Left renal cortex interstitium (tissue), 4 donors: Measurements from ENCODE around the gene PLBD2. TPM values are rescaled to one million over a fixed set of nuclear protein-coding genes. Genes with fewer than 3 reads are reported as not detected.

ENCODE experiments used
- DNase-seq, 4 donors: peaks; one replicate each; pipeline ENCODE4 v3.0.0-alpha.2; 2013; ENCODE audit warnings: low read depth in 4 of 4, low spot score in 2 of 4, missing footprints in 1 of 4
- polyA plus RNA-seq, 4 donors: library from polyadenylated mRNA; unstranded; fragments of 120-200 nt; gene quantifications; one replicate each; pipeline ENCODE4 v1.2.1, GENCODE V29; 2013; ENCODE audit not compliant: insufficient read length in 4 of 4

The PLBD2 gene
- 10 to 100 TPM; 15.4 to 23.4 (median 18.2) TPM for polyA plus RNA-seq

- DNase-seq: peak in 3 of 4 donors; percentile 75 to 87 (median 82)
Observed at GRCh38 chr12:113358381-113359132, at the start of gene PLBD2. PLBD2 (plus strand) TSS chr12:113358587; CDS start chr12:113358601, 14 bp downstream.

GRCh38 chr12:113310489-113310888 is 47.9 kb upstream of the PLBD2 start:
- DNase-seq: no peak

GRCh38 chr12:113314121-113314529 is 44.3 kb upstream of the PLBD2 start:
- no peak for DNase-seq

GRCh38 chr12:113315358-113315757 is 43.0 kb upstream of the PLBD2 start:
- DNase-seq: no peak

DNA sequence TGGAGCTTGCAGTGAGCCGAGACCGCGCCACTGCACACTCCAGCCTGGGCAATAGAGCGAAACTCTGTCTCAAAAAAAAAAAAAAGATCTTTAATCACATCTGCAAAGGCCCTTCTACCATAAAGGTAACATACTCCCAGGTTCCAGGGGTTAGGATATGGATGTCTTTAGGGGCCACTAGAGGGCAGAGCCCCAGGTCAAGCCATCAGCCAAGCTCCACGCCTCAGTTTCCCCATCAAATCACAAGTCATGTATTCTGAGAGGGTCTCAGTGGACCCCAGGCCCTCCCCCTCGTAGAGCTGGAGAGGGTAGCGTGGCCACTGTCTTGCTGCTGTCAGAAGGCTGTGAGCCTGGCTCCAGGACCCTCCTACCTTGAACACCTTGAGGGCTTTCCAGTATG is 42.2 kb upstream of the PLBD2 start:
- no peak for DNase-seq

DNA sequence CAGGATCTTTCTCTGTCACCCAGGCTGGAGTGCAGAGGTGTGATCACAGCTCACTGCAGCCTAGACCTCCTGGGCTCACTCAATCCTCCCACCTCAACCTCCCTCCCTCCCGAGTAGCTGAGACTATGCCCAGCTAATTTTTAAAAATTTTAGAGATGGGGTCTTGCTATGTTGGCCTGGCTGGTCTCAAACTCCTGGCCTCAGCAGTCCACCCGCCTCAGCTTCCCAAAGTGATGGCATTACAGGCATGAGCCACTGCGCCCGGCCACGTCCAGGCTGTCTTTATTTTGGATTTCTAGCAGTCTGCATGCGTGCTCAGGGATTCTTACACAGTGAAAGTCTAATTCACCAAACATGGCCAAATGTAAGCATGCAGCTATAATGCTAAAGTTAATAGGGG is 41.3 kb upstream of the PLBD2 start:
- no peak for DNase-seq

- no peak for DNase-seq
Observed at GRCh38 chr12:113318046-113318656, 40.2 kb upstream of the PLBD2 start.

DNA sequence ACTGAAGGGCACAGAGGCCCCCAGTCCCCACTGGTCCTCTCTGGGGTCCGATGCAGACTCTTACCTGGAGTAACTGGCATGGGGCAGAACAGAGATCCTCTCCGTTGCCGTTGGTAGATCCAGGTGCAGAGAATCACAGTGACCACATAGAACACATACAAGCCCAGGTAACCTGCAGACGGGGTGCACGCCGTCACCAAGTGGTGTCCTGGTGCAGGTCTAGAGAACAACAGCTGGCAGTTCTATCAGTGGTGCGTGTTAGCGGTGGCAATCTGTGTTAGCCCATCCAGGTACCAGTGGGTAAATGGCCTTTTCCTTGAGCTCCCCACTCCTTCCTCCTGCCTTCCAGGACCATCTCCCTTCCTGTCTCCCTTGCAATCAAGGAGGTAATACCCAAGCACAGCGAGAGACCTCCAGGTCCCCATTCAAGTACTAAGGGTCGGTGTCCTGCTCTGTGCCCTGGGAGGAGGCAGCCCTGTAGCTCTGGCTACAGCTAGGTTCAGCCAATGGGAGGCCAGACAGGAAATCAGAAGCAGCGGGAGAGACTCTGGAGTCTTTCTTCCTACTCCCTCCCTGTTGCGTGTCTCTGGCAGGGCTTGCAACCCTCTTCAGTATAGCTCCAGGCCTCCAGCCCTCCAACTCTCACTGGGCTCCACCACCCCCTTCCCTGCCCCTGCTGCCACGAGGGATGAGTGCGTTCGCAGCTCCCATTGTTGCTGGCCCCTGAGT is 39.3 kb upstream of the PLBD2 start:
- no peak for DNase-seq

DNA sequence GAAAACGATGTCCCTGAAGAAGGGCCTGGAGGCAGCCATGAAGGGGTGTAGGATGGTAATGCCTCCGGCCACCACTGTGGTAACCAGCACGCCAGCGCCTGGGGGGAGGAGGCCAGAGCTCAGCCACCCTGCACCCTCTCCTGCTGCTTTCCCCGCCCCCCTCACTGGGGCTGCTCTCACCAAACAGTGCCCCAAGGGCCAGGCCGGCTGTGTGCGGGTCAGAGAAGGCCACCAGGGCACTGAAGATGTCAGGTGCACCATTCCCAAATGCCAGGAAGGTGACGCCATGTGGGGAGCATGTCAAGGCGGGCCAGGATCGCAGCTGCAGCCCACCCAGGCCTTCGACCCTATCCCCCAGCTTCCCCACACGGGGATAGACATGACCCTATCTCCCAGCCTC is 38.0 kb upstream of the PLBD2 start:
- DNase-seq: no peak

DNA sequence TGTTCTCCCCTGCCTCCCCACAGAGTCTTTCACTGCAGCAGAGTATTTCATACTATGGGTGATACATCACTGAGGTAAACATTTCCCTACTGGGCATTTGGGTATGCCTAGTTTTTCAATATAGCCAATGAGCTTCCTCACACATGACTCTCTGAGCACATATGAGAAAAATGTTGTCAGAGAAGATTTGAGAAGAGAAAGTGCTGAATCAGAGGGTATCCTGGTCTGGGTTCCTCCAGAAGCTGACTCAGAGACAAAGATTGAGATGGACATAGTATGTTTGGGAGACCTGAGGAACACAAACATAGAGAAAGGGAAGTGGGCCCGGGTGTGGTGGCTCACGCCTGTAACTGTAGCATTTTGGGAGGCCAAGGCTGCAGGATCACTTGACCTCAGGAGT is 36.0 kb upstream of the PLBD2 start:
- DNase-seq: no peak

DNA sequence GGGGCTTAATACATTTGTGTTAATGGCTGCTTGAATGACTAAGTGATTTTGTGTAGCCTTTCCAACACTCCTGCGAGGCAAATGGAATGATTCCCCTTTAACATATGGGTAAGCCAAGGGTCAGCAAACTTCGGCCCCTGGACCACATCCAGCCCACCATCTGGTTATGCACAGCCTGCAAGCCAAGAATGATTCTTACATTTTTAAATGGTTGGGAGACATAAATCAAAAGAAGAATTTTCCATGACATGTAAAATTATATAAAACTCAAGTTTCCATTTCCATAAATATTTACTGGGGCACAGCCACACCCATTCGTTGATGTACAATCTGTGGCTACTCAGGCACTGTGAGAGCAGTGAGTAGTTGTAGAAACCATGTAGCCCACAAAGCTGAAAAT is 32.5 kb upstream of the PLBD2 start:
- DNase-seq: peak in 1 of 4 donors; percentile 45

- no peak for DNase-seq
Observed at GRCh38 chr12:113326775-113327395, 31.5 kb upstream of the PLBD2 start.

DNA sequence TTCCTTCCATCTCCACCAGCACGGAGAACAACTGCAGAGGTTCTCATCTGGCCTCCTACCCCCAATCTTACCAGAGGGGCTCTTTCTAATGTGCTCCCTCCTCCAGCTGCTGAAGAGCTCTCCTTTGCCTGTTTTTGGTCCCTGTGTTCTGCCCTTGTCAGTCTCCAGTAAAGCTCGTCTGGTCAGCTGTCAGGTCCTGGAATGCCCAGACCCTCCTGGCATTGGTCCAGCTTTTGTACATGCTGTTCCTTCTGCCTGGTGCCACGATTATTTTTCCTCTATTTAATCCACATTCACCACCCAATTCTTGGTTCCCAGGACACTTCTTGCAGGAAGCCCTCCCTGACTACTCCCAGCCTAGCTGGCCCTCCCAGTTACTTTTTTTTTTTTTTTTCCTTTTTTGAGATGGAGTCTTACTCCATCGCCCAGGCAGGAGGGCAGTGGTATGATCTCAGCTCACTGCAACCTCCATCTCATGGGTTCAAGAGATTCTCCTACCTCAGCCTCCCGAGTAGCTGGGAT is 30.0 kb upstream of the PLBD2 start:
- DNase-seq: no peak

DNA sequence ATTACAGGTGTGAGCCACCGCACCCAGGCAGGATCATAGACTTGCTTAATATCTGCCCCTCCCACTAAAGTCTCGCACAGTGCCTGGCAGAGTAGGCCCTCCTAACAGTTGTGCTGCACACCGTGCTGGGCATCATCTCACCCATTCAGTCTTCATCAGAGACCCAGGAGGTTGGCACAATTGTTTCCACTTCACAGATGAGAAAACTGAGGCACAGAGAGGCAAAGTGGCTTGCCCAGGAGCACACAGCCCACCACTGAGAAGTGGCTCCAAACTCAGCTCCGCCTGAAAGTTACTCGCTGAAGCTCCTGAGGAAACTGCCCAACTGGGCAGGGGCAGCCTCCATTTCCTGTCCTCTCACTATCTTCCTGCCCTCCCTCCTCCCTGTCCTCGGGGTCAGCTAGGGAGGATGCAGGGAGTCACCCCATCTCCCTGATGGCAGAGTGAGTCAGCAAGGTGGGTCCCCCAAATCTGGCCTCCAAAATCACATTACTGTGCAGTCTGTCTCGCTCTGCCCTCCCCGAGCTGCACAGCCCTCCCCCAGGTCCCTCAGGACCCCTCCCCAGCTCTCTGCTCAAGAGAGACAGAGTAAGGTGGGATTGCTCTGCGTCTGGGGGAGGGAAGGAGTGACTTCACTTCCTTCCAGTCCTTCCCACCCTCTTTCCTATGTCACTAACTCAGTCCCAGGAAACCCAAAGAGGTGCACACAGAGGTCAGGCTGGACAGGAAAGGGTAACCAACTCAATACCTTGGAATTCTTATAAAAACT is 29.2 kb upstream of the PLBD2 start:
- no peak for DNase-seq

DNA sequence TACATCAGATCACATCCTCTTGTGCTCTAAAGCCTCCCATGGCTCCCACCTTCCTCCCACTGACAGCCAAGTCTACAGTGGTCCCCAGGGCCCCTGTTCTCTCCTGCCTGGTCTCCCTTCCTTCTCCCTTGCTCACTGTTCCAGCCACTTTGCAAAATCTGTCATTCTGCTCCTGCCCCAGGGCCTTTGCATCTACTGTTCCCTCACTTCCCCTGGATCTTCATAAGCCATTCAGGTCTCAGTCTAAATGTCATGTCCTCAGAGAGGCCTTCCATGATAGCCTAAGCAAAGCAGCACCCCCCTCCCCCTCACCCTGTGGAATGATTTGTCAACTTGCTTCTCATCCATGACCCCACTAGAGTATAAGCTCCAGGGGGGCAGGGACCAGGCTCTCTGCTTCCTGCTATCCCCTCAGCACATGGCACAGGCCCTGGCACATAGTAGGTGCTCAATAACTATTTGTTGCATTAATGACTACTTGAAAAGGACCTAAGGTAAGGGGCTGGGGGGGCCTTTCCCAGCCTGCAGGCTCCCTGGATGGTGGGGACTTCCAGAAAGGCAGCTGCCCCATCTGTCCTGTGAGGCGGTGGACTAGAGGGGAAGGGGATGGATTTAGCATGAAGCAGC is 28.5 kb upstream of the PLBD2 start:
- no peak for DNase-seq

GRCh38 chr12:113330505-113330904 is 27.9 kb upstream of the PLBD2 start:
- no peak for DNase-seq

DNA sequence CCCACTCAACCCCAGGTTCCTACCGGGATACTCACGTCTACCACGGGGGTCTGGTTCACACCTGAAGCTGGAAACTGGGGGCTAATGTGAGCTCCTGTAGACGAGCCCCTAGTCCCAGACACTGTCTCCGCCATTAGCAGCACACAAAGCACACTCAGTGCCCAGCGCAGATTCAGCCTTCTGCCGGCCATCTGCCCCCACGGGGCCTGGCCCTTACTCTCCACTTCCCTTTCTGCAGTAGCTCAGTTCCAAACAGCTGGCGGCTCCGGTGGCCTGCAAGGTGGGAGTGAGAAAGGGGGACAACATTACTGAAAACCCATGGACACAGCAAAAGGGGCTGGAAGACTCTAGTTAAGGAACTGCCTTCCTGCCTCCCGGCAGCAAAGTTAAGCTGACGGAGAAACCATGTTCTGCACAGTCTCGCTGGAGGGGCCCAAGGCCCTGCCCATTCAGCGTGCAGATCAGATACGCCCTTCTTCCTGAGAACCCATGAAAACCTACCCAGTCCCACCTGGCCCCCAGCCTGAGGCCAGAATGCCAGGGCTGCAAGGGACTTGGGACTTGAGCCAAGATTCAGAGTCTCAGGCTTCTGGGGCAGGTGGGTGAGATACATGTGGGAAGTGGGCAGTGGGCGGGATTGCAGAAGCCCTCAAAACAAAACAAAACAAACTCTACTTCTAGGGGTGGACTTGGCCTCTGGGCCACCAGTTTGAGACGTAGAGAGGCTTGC is 25.5 kb upstream of the PLBD2 start:
- DNase-seq: no peak

DNA sequence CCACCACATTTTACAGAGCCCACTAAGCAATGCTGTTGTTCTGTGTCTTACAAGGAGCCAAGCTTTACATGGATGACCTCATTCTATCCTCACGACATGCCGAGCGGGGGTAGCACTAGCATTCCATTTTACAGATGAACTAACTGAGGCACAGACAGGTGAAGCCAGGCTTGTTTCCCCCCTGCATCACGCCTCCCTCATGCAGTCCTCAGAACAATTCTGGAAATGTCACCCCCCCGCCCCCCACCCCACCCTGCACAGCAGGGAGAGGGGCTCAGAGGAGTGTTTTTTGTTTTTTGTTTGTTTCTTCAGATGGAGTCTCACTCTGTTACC is 25.0 kb upstream of the PLBD2 start:
- DNase-seq: no peak
